Fibroblast of gingiva (primary cell): Measurements from ENCODE around the gene DEGS1.

ENCODE experiments used
- DNase-seq: peaks from one replicate; pipeline ENCODE4 v3.0.0-alpha.2; 2011; ENCODE audit warnings: low read depth

Gene DEGS1

GRCh38 chr1:224182866-224183590, at the start of gene DEGS1:
DEGS1 (plus strand) TSS chr1:224183240; CDS start chr1:224183337, 97 bp downstream.
- peak; percentile 76 for DNase-seq

DNA sequence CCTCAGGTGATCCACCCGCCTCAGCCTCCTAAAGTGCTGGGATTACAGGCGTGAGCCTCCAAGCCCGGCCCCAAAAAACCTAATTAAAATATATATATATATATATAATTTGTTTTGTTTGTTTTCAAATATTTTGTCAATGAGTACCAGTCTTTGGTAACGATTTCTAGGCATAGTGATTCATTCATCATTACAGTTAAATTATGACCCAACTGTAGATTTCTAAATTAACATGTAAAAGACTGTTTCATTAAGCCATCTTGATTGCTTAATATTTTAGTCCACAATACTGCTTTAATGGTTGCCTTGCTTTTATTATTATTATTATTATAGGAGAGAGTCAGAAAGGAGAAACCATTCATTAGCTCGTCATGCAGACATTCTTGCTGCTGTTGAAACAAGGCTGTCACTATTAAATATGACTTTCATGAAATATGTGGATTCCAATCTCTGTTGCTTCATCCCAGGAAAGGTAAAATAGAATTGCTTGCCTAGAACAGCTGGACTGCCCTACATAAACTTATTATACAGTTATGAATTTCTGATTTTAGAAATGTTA, 49.2 kb upstream of the DEGS1 start:
- DNase-seq, result no peak

GRCh38 chr1:224137518-224137917, 45.5 kb upstream of the DEGS1 start:
- DNase-seq, result no peak

DNA sequence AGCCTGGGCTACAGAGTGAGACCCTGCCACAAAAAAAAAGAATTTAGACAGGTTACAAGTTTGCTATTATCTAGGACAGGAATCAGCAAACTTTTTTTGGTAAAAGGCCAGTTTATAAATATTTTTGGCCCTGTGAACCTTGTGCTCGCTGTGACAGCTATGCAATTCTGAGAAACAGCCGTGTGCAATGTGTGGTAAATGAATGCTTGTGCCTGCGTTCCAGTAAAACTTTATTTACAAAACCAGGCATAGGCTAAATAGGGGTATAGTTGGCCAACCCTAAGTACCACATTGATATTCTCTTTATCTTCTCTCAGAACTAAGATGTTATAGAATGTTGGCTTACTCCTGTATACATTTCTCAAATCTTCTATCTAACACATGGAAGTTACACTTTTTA, 44.8 kb upstream of the DEGS1 start:
- no peak for DNase-seq

- no peak for DNase-seq
Observed at GRCh38 chr1:224141693-224142092, 41.3 kb upstream of the DEGS1 start.

DNA sequence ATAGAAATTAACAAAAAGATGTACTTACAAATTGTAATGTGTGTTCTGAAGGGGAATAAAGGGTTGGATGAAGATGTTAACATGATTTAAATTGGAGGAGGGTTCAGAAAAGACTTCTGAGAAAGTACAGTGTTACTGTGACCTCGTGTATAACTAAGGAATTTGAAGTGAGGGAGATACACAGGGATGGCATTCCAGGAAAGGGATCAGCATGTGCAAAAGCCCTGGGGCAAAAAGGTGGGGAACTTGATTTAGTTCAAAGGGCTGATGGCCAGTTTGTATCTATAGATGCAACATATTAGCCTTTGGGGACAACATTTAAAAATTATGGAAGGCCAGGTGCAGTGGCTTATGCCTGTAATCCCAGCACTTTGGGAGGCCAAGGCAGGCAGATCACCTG, 33.3 kb upstream of the DEGS1 start:
- no peak for DNase-seq

GRCh38 chr1:224151117-224151516, 31.9 kb upstream of the DEGS1 start:
- DNase-seq, result no peak

- no peak for DNase-seq
Observed at GRCh38 chr1:224157316-224157715, 25.7 kb upstream of the DEGS1 start.

GRCh38 chr1:224159541-224159940, 23.5 kb upstream of the DEGS1 start:
- DNase-seq, result no peak

DNA sequence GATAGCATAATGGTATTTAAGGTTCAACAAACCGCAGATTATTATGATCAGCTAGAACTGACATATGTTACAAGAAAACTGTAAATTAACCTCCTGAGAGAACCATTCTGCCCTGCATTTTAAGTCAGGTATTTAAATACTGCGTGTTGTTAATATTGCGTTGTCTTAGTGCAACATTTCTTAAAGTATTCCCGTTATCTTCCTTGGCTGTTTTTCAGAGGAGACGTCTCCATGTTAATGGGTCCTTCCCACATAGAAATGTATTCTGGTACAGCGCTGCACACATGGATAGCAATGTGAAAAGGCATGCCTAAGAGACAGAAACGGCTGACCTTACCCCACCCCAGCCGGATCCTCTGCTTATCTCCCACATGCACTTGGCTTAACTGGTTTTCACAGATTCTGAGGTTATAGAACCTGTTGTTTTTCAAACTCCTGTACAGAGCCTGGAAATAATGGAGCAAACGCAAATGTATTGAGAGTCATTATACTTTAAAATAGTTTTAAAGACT, 22.8 kb upstream of the DEGS1 start:
- no peak for DNase-seq

DNA sequence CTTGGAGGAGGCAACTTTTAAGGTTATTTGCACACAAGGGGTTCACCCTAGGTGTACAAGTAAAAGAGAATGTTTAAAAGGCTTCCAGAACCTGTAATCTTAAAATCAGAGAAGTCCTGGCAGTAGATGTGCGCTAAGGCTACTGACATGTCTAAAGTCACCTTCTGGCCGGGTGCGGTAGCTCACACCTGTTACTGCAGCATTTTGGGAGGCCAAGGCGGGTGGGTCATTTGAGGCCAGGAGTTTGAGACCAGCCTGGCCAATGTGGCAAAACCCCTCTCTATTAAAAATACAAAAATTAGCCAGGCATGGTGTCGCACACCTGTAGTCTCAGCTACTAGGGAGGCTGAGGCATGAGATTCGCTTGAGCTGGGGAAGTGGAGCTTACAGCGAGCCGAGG, 20.3 kb upstream of the DEGS1 start:
- no peak for DNase-seq

- DNase-seq, result no peak
Observed at GRCh38 chr1:224163311-224163710, 19.7 kb upstream of the DEGS1 start.

DNA sequence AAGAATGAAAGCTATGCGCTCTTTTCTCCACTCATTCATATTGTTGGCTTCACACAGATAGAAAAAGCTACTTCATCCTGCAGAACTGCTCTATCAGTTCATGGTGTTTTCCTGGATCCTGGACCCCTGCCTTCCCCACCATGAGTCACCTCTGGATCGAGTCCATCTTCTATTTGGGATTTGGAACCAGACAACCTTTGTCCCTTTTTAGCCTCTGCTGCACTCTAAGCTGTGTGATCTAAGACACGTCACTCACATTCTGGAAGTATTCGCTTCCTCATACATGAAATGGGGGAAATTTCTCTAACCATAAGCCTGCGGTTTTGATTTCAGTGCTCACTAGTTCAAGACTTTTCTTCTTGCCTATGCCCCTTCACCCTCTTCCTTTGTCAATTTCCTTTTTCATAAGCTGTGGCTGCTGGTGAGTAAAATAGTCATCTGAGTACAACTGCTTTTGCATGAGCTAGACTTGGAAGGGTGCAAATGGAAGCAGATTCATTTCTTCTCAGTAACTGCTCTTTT, 14.1 kb upstream of the DEGS1 start:
- peak; percentile 75 for DNase-seq

DNA sequence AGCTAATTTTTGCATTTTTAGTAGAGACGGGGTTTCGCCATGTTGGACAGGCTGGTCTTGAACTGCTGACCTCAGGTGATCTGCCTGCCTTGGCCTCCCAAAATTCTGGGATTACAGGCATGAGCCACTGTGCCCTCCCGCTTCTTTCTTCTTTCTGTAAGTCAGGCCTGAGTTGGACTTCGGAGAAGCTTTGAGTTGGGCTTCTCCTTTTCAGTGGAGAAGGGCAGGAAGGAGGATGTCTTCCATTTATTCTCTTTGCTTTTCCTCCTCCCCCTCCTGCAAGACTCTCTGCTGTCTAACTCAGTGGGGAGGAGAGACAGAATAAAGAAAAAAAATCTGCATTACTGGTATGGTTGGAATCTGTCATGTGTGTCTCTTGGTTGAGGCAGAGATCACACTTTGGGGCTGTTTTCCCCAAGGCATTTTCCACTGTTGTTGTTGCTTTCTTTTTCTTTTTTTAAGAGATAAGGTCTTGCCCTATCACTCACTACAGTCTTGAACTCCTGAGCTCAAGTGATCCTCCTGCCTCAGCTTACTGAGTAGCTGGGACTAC, 13.2 kb upstream of the DEGS1 start:
- no peak for DNase-seq

GRCh38 chr1:224170343-224170742, 12.7 kb upstream of the DEGS1 start:
- no peak for DNase-seq

- peak; percentile 29 for DNase-seq
Observed at GRCh38 chr1:224170748-224171478, 12.1 kb upstream of the DEGS1 start.

DNA sequence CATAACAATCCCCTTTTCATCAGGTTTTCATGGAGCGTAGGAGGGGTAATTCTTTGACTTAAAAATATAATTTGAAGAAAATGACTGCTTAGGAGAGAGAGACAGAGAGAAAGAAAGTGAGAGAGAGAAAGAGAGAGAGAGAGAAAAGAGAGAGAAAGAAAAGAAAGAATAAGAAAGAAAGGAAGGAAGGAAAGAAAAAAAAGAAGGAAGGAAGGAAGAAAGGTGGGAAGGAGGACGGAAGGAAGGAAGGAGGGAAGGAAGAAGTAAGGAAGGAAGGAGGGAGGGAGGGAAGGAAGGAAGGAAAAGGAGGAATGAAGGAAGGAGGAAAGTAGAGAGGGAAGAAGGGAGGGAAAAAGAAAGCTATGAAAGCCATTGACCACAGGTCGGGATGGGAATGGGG, 10.8 kb upstream of the DEGS1 start:
- DNase-seq, result no peak

GRCh38 chr1:224173523-224173922, 9.5 kb upstream of the DEGS1 start:
- no peak for DNase-seq

GRCh38 chr1:224175617-224176016, 7.4 kb upstream of the DEGS1 start:
- peak; percentile 10 for DNase-seq

- no peak for DNase-seq
Observed at GRCh38 chr1:224177356-224177999, 5.6 kb upstream of the DEGS1 start.

- no peak for DNase-seq
Observed at GRCh38 chr1:224178894-224179293, 4.1 kb upstream of the DEGS1 start.
